Retinal pigment epithelial cell (primary cell): ENCODE data around the gene PCBP2.
A peak's percentile ranks its signal among the peaks of the same experiment; 100 is the strongest.

Experiments used
- DNase-seq: peaks from one replicate; pipeline ENCODE4 v3.0.0-alpha.2; 2010; ENCODE audit warnings: low read depth
- H3K4me3 ChIP-seq: 2 replicates; pipeline ENCODE4 v1.5.1; 2011; ENCODE audit warnings: mild to moderate bottlenecking, low read length, control low read depth, moderate library complexity
- CTCF ChIP-seq: conservative IDR thresholded peaks from 2 replicates; pipeline ENCODE4 v1.5.1; 2011; ENCODE audit warnings: low read depth, low read length, control low read depth, inconsistent platforms

PCBP2 gene

GRCh38 chr12:53492830-53493609 is 41.1 kb downstream of the PCBP2 start:
- TF ChIP-seq CTCF, result no peak
- H3K4me3 ChIP-seq, result peak overlapping the region; percentile 47
- DNase-seq, result peak; percentile 63

- no peak for TF ChIP-seq CTCF
- no peak for DNase-seq
- H3K4me3 ChIP-seq, result peak overlapping the region; percentile 47
These were observed 41.9 kb downstream of the PCBP2 start for GRCh38 chr12:53493610-53494391.

GRCh38 chr12:53495903-53496751 is 44.2 kb downstream of the PCBP2 start:
- no peak for TF ChIP-seq CTCF
- DNase-seq, result peak; percentile 56

GRCh38 chr12:53496752-53497032 is 44.8 kb downstream of the PCBP2 start:
- no peak for TF ChIP-seq CTCF
- no peak overlapping the region for H3K4me3 ChIP-seq
- DNase-seq, result no peak

More at GRCh38 chr12:53495903-53496751, 44.2 kb downstream of the PCBP2 start:
- H3K4me3 ChIP-seq, result no peak overlapping the region

- TF ChIP-seq CTCF, result no peak
- no peak overlapping the region for H3K4me3 ChIP-seq
- no peak for DNase-seq
These were observed 45.6 kb downstream of the PCBP2 start for GRCh38 chr12:53497461-53497860.

- H3K4me3 ChIP-seq, result peak overlapping the region; percentile 78
- no peak for TF ChIP-seq CTCF
- DNase-seq, result no peak
These were observed 46.3 kb downstream of the PCBP2 start for GRCh38 chr12:53498235-53498630.
